Fibroblast of the conjunctiva (primary cell): ENCODE data around the gene ELOA.
A peak's percentile ranks its signal among the peaks of the same experiment; 100 is the strongest.
"Not testable (repeated sequence)": the region's sequence is repeated elsewhere in the genome, so short reads cannot be mapped to it uniquely, and the experiment has no call there.

Experiments used
- DNase-seq: peaks from one replicate; pipeline ENCODE4 v3.0.0-alpha.2; 2010; ENCODE audit warnings: low read depth

The ELOA gene

DNA sequence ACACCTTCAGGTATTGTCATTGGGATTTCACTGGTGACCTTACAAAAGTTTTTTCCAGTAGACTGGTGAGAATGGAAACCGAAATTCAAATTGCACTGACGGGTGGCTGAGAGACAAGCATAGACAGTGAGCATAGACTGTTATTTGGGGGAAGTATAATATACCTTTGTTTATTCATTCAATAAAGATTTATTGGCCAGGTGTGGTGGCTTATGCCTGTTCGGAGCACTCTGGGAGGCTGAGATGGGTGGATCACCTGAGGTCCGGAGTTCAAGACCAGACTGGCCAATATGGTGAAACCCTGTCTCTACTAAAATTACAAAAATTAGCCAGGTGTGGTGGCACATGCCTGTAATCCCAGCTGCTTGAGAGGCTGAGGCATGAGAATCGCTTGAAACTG lies 10.0 kb upstream of the ELOA start:
- not testable (repeated sequence) for DNase-seq

DNA sequence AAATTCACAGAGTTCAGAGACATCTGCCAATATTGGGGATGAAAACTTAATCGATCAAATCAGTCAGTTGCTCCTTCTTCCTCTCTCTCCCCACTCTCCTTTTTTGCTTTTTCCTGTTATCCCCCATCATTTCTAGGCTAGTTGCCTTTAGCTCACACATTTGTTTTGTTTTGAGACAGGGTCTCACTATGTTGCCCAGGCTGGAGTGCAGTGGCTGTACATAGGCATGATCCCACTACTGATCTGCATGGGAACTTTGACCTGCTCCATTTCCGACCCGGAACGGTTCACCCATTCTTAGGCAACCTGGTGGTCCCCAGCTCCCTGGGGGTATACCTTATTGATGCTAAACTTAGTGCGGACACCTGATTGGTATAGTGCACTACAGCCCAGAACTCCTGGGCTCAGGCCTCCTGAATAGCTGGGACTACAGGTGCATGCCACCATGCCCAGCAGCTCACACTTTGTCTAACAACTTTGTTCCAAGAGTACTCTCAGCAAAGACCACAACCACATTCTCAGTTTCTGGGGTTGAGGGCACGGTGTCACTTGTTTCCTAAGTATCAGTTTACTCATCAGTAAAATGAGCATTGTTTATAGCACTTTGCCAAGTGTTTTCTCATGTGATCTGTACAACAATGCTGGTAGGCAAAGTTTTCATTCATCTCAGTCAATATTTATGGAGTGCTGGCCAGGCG lies 6.7 kb upstream of the ELOA start:
- DNase-seq, result no peak

DNA sequence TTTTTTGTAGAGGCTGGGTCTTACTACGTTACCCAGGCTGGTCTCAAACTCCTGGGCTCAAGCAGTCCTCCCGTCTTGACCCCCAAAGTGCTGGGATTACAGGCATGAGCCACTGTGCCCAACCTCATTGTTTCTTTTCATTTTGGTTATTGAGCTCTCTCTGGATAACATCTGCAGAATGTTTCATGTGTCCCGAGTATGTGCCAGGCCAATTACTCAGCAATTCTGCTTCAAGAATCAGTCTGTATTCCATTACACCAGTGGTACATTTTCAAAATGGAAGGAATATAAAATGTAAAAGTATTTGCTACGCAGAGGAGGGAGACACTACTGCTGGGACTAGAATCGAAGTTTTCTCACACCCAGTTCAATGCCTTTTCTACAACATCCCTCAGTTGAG lies 1.7 kb upstream of the ELOA start:
- DNase-seq, result no peak

DNA sequence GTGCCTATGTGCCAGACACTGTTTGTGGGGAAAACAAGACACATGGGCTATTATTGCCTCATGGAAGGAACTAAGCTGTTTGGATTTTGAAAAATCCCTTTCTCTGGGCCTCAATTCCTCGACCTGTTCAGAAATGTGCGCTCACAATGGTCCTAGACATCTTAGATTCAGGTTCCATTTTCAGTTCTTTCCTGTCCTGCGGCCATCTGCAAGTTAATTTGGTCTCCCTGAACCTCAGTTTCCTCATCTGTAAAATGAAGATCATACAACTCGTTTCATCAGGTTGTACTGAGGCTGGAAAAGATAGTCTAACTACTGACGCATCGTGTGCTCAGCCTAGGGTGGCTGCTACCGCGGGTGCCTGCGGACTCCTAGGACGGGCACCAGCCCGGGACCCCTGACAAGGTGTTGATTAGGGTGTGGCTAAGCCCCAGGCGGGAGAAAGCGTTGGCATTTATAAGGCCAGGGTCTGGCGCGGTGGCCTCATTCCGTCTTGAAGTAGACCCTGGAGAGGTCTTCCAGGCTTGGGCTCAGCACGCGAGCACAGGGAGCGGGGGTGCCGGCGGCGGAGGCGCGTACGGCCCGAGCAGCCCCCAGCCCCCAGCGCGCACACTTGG lies 493 bp upstream of the ELOA start:
- DNase-seq, result no peak

DNA sequence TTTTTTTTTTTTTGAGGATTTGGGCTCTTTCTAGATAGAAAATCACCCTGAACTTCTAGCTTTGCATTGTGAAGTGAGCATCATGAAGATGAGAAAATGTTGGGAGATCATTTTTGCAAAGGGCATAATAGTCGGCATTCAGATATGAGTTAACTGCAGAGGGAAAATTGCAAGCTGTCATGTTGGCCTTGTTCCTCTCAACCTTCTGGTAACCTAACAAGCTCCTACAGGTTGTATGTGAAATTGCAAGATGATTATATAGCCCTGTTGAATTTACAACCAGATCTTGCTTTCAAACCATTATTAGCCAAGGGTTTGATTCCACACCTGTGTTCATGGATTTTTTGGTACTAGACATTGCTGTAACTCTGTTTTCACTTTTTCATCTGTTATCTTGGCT lies 2.2 kb downstream of the ELOA start:
- DNase-seq, result no peak

DNA sequence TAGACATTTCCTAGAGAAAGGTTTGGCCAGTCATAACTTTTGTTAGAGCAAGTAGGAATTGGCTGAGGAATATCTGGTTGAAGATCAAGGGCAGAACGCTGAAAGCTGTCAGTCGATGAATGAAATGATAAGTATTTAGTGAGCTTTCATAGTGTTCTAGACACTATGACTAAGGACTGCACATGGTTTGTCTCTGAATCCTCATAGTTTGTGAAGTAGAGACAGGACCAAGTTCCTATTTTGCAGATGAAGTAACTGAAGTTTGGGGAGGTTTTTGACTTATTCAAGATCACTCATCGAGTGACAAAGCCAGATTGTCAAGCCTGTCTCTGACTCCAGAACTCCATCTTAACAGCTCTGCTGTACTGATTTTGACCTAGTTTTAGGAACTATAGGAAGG lies 4.7 kb downstream of the ELOA start:
- no peak for DNase-seq

DNA sequence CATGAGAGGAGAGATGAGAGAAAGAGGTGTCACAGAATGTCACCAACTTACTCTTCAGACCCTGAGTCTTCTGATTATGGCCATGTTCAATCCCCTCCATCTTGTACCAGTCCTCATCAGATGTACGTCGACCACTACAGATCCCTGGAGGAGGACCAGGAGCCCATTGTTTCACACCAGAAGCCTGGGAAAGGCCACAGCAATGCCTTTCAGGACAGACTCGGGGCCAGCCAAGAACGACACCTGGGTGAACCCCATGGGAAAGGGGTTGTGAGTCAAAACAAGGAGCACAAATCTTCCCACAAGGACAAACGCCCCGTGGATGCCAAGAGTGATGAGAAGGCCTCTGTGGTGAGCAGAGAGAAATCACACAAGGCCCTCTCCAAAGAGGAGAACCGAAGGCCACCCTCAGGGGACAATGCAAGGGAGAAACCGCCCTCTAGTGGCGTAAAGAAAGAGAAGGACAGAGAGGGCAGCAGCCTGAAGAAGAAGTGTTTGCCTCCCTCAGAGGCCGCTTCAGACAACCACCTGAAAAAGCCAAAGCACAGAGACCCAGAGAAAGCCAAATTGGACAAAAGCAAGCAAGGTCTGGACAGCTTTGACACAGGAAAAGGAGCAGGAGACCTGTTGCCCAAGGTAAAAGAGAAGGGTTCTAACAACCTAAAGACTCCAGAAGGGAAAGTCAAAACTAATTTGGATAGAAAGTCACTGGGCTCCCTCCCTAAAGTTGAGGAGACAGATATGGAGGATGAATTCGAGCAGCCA lies 8.0 kb downstream of the ELOA start:
- DNase-seq, result no peak

DNA sequence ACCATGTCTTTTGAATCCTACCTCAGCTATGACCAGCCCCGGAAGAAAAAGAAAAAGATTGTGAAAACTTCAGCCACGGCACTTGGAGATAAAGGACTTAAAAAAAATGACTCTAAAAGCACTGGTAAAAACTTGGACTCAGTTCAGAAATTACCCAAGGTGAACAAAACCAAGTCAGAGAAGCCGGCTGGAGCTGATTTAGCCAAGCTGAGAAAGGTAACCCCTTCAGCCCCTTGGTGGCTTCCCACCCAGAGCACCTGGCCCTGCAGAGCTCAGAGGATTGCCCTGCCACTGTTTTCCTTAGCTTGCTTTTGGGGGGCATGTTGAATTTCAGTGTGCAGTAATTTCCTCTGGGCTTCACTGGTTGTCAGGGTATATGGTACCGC lies 8.5 kb downstream of the ELOA start:
- no peak for DNase-seq

DNA sequence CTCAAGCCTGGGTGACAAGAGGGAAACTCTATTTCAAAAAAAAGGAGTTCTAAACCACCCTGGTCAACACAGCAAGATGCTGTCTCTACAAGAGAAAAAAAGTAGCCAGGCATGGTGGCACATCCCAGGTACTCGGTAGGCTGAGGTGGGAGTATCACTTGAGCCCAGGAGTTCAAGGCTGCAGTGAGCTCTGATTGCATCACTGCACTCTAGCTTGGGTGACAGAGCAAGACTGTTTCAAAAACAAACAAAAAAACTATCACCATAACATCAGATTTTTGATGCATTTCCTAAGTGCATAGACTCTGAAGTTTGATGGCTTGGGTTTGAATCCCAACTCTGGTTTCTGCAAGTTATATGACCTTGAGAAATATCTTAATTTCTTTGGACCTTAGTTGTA lies 9.6 kb downstream of the ELOA start:
- DNase-seq, result no peak

DNA sequence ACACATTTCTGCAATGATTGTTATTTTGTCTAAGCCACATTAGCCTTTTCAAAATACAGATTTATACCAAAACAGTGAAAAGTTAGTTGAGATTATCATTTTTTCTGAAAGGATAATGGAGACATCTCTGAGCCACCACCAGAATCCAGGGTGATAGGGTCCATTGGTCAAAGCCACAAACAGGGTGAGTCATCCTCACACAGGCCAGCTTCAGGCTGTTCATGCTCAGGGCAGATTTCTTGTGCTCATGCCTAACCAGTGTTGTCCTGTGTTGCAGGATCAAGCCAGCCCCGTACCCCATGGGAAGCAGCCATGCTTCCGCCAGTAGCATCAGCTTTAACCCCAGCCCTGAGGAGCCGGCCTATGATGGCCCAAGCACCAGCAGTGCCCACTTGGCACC lies 13.4 kb downstream of the ELOA start:
- no peak for DNase-seq

DNA sequence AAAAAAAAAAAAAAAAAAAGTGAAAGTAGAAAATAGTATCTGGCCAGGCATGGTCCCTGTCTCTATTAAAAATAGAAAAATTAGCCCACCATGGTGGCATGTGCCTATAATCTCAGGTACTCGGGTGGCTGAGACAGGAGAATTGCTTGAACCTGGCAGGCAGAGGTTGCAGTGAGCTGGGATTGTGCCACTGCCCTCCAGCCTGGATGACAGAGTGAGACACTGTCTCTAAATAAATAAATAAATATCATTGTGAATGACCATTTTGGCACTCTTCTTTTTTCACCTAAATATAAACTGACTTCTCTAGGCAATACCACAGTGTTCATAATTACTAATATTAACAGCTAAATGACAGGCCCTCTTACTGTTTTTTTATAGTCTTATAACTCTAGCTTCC lies 14.5 kb downstream of the ELOA start:
- DNase-seq, result no peak

DNA sequence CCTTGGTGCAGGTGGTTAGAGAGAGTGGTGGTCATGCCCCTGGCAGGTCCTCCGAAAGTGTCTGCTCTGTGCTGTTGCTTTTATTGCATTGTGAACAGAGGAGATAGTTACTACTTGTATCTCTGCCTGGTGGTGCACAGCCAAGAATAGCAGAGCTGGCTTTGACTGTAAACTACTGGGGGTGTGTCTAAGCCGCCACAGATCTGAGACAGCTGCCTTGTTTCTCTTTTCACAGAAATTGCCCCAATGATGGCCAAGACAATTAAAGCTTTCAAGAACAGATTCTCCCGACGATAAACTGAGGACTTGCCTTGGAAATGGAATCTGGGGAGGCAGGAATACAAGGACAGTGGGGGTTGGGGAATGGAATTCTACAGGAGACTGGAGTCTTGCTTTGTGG lies 16.0 kb downstream of the ELOA start:
- no peak for DNase-seq

DNA sequence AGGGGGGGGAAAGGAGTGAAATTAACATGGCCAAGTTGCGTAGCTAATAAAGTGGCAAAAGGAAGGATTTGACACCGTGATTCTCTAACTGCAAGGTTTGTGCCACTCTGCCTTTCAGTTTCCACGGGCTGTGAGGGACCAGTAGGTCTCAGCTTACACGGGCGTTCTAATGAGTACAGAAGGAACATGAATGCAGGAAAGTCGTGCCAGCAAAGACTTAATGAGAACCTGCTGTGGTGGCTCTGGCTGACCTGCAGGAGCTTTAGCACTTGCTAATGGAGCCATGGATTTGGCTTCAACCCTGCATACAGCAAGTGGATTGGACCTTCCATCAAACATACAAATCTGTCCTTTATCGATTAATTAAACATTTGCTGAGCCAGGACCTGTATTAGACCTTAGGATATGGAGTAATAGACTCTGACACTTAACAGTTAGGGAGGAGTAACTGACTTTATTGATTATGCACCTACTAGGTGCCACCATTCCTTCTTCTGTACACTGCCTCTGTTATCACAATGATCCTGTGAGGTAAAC lies 19.8 kb downstream of the ELOA start:
- DNase-seq, result peak; percentile 59

DNA sequence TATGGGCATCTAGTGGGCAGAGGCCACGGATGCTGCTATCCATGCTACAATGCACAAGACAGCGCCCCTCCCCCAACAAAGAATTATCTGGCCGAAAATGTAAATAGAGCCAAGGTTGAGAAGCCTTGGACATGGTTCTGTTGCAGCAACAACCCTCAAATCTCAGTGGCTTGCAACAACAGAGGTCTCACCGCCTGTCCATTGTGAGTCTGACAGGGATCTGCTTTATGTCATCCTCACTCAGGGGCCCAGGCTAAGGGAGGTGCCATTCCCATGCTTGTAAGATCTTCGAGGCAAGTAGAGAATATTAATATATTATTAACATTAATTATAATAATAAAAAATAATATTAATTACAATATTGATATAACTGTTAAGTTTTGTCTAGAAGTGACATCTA lies 25.5 kb downstream of the ELOA start:
- DNase-seq, result no peak

DNA sequence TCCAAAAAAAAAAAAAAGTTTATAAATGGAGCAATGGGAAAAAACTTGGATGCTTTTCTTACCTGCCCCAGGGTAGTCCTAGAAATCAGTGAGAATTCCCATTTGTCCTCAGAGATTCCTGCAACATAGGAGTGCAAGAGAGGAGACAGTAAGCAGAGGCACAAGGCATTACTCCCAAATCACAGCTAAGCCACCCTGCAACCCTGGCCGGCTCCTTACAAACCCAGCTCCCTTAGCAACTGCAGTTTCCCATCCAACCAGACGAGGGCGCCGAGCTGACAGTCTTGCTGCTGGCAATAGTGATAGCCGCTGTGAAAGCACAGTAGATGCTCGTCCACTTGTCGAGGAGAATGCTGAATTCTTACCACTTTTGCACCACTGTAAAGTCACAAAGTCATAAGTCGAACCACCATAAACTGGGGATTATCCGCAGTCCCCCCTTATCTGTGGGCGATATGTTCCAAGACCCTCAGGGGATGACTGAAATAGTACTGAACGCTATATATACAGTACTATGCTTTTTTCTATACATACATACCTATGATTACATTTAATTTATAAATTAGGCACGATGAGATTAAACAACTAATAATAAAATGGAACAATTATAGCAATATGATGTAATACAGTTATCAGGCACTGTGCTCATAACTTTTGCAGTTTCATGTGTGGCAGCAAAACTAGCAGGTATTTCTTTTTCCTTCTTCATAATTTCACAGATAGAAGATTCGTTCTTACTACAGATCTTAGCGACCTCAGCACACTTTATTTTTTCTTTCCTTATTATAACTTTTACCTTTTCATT lies 29.0 kb downstream of the ELOA start:
- DNase-seq, result peak; percentile 75

DNA sequence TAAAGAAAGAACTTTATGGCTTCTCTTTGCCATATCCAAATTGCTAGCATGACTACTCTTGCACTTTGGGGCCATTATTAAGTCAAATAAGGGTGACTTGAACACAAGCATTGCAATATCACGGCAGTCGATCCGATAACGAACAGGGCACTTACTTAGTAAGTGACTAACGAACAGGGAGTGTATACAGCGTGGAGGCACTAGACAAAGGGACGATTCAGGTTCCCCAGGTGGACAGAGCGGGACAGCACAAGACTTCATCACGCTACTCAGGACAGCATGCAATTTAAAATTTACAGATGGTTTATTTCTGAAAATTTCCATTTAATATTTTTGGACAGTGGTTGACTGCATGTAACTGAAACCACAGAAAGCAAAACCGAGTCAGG lies 29.6 kb downstream of the ELOA start:
- no peak for DNase-seq

DNA sequence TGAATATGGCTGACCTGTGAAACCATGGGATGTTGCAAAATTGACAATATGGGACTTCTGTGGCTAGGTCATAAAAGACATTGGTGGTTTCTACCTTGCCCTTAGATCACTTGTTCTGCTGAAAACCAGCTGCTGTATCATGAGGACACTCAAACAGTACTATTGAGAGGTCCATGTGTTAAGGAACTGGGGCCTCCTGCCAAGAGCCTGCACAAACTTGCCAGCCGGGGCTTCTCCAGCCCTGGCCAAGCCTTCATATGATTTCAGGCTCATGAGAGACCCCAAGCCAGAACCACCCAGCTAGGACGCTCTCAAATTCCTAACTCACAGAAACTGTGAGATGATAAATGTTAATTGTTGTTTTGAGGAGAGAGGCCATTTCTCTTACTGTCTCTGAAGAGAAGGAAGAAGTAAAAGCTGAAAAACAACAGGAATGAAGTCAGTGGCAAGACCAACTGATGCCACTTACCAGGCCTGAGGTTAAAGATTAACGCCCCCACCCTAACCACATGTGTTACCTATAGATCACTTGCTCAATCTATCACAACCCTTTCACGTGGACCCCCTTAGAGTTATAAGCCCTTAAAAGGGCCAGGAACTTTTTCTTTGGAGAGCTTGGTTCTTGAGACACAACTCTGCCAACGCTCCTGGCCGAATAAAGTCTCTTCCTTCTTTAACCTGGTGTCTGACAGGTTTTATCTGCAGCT lies 31.1 kb downstream of the ELOA start:
- no peak for DNase-seq

DNA sequence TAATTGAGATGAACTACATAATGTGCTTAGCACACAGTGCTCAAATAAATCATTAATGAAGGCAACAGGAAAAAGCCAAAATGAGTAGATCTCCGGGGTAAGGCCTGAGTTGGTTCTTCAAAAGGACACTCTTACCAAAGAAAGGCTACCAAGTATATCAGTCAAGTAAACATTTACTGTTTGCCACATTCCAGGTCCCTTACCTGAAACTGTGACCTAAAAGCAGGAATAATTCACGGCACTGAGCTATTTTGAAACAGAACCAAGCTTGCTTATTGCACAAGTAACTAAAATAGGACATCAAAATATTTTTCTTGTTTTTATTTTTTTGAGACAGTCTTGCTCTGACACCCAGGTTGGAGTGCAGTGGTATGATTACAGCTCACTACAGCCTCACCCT lies 32.9 kb downstream of the ELOA start:
- DNase-seq, result no peak

DNA sequence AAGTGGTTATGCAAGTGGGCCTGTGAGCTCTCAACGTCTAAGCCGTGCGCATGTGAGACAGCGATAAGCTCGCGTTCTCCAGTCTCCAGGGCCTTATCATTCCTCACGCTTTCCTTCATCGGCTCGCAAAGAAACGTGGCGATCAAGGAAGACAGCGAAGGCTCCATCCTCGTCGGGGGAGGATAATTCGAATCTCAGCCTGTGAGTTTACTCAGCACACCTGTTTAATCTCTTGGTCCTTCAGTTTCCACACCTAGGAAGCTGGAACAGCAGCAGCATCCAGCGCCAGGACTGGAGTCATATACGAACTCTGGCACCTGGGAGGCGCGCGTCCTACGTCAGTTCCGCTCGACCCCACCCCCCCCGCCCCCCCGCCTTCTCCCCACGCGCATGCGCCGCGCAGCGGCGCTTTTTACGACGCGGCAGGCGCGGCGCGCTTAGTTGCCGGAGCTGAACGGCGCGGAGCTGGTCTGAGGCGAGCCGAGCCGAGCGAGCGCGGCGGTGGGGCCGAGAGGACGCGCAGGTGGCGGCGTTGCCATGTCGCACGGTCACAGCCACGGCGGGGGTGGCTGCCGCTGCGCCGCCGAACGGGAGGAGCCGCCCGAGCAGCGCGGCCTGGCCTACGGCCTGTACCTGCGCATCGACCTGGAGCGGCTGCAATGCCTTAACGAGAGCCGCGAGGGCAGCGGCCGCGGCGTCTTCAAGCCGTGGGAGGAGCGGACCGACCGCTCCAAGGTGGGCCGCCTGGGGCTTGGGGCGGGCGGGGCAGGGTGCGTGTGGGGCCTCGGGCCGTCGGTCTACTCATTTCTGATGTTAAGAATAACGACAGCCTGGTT lies 34.9 kb downstream of the ELOA start, which contains the start of gene PITHD1:
TSS of gene PITHD1 (plus strand) at position 440 of the 836 bp plus-strand sequence. CDS start at position 538, 98 bp downstream.
- DNase-seq, result peak; percentile 62

DNA sequence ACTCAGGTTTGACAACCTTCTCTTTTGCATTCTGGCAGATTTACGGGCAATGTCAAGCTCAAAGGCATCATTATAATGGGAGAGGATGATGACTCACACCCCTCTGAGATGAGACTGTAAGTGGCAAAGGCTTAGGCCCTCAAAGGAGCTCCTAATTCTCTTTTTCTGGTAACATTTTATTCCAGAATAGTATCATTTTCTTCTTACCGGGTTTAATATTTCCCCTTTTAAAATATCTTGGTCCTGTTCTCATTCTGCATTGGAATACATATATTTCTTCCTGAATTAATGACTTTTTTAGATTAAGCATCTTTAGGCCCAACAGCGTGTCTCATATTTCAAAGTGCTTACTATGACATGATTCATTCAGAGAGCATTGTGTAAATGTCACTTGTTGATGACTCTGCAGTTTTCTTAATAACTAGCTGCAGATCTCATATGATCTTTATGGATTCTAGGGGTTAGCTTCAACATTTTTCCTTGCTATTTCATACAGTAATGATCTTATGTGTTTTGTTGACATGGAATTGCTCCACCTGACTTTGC lies 36.6 kb downstream of the ELOA start:
- no peak for DNase-seq
